Esophagus mucosa (tissue), 1 donor: Measurements from ENCODE around the gene RNASE13. TPM values are rescaled to one million over a fixed set of nuclear protein-coding genes. Genes with fewer than 3 reads are reported as not detected.

Experiments used
- ATAC-seq: fragments of 200-7000 bp; cut with Tn5 transposase; one replicate; pipeline ENCODE4 v1.9.1; 2020
- total RNA-seq: library from RNA; stranded (reverse); gene quantifications from one replicate; pipeline ENCODE4 v1.2.4, GENCODE V29; 2023
- donor health status: DM: yes; HTN: yes; CAD: no.

RNASE13 gene, protein sequence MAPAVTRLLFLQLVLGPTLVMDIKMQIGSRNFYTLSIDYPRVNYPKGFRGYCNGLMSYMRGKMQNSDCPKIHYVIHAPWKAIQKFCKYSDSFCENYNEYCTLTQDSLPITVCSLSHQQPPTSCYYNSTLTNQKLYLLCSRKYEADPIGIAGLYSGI
- not detected for total RNA-seq

DNA sequence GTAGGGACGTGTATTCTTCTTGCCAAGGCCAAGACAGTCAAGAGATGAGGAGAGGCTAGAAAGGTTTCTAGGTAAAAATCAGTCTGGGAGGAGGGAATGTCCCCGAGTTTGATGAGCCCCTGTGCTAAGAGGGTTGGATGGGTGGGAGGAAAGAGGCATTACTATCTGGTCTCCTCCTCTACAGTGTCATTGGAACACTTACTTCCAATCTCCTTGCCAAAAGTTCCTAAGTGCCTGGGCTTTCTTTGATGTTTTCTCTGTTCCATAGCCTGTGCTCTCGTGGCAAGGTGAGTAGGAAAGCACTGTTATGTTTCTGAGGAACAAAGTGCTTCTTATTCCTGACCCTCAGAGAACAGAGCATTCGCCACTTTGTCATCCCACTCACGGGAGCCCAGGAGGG is at the start of gene RNASE13:
RNASE13 (minus strand) TSS at position 101 of the 400 bp plus-strand sequence. CDS start 519 bp downstream, outside the sequence.
- no peak for ATAC-seq

DNA sequence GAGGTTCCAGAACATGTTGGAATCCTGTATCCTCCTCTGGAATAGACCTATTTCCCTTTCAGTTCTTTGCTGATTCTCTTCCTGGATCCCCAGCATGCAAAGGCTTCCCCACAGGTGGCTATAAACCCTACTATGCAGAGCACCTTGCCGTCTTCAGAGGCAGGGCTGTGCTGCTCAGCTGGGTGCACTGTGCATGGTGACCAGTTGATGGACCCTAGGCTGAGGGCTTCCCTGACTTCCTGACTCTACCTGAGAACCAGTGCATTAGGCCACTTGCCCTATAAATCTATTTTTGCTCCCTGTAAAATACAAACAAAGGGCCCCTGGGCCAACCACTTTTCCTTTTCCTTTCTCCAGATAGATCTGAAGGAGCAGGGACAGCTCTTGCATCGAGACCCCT is 49.8 kb upstream of the RNASE13 start:
- ATAC-seq = no peak

DNA sequence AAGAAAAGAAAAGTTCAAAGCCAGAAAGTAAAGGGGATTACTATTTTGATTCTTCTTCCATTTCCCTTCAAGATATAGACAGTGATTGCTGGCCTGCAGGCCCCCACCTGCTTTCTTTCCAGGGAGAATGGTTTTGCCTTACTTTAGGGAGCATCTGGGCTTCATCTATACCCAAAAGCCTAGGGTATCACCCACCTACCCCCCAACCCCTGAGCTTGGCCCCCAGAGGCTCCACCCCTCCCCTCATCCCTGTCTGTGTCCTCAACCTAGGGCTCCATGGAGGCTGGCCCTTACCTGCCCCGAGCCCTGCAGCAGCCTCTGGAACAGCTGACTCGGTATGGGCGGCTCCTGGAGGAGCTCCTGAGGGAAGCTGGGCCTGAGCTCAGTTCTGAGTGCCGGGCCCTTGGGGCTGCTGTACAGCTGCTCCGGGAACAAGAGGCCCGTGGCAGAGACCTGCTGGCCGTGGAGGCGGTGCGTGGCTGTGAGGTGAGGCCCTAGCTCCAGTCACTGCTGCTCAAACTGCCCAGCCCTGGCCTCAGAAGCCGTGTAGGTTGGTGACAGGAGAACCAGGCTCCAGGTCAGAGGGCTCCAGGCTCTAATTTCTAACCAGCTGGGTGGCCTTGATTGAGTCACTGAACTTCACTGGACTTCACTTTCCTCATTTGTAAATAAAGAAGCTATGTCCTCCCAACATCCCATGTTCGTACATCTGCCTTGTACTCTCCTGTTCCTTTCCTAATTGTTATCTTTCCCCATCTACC is 49.1 kb upstream of the RNASE13 start:
- peak; percentile 10 for ATAC-seq

DNA sequence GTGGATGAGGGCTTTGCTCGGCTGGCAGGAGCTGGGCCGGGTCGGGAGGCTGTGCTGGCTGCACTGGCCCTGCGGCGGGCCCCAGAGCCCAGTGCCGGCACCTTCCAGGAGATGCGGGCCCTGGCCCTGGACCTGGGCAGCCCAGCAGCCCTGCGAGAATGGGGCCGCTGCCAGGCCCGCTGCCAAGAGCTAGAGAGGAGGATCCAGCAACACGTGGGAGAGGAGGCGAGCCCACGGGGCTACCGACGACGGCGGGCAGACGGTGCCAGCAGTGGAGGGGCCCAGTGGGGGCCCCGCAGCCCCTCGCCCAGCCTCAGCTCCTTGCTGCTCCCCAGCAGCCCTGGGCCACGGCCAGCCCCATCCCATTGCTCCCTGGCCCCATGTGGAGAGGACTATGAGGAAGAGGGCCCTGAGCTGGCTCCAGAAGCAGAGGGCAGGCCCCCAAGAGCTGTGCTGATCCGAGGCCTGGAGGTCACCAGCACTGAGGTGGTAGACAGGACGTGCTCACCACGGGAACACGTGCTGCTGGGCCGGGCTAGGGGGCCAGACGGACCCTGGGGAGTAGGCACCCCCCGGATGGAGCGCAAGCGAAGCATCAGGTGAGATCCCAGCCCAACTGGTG is 47.0 kb upstream of the RNASE13 start:
- ATAC-seq = no peak

DNA sequence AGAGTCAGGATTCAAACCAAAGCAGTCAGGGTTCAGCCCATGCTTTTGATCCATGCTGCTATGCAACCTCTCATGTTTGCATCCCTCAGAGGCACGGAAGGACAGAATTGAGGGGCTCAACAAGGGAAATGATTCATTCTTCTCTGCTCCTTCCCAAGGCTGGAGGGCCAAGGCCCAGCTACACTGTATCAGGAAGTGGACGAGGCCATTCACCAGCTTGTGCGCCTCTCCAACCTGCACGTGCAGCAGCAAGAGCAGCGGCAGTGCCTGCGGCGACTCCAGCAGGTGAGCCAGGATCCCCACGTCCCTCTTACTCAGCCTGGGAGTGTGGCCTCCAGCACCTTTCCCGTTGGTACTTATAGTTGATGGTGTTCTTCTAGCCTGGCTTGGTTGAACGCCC is 44.1 kb upstream of the RNASE13 start:
- ATAC-seq = no peak

DNA sequence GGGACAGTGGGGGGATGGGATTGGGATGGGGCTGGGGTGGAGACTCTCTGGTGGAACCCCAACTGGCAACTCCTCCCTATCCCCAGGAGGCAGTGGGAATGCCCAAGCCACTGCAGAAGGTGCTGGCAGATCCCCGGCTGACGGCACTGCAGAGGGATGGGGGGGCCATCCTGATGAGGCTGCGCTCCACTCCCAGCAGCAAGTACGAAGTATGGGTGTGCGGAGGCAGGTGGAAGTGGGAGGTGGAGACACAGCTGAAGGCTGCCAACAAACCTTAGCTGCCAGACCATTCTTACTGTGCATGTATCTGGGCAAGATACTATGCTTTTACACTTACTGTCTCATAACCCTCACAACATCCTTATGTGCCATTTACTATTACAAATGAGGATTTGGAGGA is 43.7 kb upstream of the RNASE13 start:
- ATAC-seq = no peak

DNA sequence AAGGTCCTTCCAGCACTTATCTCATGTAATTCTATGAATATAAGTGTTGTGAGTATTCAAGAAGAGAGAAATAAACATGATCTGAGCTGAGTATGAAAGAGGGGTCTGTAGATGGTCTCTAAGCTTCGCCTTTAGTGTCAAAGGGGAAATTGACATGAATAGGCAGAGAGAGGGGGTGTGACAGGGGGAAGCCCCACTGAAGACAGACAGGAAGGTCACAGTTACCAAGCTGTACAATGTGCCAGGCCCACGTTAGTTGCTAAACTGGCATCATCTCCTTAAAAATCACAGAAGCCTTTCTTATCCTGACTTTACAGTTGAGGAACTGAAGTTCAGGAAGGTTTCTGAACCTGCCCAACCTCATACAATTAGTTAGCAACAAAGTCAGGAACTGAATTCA is 43.1 kb upstream of the RNASE13 start:
- no peak for ATAC-seq

DNA sequence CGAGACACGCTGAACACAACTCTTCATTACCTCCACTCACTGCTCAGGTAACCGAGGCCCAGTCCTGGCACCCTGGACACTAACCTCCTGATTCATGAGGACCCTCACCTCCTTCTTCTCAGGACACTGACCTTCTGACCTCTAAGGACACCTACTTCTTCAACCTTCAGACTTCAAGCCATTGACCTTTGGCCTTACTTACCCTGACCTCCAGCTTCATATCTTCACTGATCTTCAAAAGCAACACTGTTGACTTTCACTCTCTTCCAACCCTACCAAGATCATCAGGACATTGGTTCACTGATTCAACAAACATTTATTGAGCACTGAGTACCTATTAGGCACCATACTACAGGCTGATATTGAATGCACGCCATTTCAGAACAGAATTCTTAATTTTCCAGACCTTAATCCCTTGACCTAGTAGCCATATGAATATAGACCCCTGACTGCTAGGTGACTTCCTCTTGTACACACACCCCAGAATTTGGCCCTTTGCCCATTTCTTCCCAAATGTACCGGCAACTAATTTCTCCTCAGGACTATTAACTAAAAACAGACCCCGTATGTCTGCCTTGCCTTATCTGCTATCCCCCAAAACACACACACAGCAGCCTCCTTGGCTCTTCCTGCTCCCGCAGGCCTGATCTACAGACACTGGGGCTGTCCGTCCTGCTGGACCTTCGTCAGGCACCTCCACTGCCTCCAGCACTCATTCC is 41.3 kb upstream of the RNASE13 start:
- no peak for ATAC-seq

DNA sequence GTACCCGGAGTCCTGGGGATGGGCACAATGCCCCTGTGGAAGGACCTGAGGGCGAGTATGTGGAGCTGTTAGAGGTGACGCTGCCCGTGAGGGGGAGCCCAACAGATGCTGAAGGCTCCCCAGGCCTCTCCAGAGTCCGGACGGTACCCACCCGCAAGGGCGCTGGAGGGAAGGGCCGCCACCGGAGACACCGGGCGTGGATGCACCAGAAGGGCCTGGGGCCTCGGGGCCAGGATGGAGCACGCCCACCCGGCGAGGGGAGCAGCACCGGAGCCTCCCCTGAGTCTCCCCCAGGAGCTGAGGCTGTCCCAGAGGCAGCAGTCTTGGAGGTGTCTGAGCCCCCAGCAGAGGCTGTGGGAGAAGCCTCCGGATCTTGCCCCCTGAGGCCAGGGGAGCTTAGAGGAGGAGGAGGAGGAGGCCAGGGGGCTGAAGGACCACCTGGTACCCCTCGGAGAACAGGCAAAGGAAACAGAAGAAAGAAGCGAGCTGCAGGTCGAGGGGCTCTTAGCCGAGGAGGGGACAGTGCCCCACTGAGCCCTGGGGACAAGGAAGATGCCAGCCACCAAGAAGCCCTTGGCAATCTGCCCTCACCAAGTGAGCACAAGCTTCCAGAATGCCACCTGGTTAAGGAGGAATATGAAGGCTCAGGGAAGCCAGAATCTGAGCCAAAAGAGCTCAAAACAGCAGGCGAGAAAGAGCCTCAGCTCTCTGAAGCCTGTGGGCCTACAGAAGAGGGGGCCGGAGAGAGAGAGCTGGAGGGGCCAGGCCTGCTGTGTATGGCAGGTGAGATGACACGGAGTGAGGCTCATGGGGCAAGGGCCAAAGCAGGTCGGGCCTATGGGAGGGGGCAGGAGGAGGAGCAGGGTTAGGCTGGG is 40.0 kb upstream of the RNASE13 start:
- no peak for ATAC-seq

DNA sequence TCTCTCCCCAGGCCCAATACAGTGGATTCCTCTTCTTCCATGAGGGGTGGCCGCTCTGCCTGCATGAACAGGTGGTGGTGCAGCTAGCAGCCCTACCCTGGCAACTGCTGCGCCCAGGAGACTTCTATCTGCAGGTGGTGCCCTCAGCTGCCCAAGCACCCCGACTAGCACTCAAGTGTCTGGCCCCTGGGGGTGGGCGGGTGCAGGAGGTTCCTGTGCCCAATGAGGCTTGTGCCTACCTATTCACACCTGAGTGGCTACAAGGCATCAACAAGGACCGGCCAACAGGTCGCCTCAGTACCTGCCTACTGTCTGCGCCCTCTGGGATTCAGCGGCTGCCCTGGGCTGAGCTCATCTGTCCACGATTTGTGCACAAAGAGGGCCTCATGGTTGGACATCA is 39.3 kb upstream of the RNASE13 start:
- ATAC-seq = no peak

DNA sequence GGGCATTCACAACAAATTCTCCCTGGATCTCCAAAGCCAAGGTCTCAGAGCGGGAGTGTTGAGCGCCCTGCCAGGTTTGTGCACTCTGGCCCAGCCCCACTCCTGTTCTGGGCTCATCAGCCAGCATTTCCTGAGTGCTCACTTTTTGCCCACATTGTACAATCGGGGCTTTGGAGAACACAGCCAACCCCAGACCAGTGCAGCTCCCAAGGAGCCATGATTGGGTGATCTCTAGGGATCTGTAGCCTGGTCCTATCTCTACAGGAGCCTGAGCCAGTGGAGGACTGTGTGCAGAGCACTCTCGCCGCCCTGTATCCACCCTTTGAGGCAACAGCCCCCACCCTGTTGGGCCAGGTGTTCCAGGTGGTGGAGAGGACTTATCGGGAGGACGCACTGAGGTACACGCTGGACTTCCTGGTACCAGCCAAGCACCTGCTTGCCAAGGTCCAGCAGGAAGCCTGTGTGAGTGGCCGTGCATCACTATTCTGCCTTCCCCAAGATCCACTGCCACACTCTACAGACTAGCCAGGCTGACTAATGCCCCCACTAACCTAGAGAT is 38.3 kb upstream of the RNASE13 start:
- no peak for ATAC-seq

DNA sequence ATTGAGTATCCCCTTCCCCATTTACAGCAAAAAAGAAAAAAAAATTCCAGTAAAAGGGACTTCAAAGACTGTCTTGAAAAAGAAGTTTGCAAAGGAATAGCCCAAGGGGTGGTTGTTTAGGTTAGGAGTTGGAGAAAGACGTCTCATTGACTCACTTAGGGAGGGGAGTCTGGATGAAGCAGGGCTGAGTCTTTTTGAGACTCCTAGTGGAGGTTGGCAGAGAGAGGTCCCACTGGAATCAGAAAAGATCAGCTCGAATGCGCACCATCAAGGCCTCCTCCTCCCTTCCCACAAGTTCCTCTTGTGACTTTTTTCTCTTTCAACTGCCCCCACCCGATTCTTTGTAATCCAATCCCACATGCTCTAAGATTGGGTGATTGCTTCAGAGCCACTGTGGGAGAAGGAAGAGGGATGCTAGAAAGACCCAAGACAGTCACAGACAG is 37.4 kb upstream of the RNASE13 start:
- no peak for ATAC-seq

DNA sequence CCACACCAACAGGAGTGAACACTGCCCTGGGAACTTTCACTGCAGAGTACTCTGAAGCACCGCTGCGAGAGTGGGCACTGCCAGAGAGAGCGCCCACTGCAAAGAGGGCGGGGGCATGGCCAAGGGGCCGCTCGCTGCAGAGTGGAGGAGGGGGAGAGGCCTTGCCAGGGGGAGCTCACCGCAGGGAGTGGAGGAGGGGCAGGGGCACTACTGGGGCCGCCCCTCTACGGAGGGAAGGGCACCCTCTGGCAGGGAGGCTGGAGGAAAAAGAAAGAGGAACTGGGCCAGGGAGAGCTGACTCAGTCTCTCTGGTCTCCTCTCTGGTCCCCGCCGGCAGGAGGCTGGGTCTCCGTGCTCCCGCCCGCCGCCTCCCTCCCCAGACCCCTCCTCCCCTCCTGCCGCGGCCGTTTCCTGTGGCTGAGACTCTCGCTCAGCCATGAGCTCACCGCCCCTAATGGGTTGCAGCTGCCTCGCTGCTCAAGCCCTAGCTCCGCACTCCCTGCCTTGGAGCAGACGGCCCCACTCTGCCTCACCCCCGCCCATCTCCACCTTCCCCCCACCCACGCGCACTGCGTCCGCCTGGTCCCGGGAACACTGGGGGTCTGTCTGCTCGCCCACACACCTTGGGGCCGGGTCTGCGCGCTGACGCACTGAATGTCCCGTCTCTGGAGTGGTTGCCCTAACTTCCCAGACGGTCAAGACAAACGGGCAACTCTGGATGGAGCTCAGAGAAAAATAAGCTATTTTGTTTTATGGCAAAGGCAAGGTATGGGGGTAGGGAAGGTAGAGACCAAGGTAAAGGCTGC is 36.8 kb upstream of the RNASE13 start:
- peak; percentile 49 for ATAC-seq

DNA sequence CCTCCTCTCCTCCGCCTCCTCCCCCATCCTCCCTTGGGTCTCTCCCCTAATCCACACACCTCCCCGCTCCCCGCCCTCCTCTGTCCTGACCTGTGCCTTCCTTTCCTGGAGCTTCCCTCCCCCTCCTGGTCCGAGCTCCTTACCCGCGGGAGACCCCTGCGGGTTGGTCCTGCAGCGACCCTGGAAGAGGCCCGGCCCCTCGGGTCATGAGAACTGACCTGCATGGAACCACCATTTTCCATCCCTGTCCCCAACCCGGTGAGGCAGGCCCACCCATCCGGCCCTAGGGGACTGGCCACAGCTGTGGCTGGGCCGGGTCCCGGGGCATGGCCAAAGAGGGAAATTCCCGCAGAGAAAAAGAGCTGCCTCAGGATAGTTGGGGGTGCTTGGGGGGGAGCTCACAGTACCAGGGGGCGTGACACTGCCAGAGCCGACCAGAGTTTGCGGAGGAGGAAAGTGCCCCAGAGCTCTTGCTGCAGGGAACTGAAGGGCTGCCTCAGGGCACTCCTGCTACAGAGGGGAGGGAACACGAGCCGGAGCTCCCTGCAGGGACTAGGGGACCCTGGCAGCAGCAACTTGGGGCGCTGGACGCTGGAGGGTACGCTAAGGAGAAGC is 36.1 kb upstream of the RNASE13 start:
- peak; percentile 7 for ATAC-seq

DNA sequence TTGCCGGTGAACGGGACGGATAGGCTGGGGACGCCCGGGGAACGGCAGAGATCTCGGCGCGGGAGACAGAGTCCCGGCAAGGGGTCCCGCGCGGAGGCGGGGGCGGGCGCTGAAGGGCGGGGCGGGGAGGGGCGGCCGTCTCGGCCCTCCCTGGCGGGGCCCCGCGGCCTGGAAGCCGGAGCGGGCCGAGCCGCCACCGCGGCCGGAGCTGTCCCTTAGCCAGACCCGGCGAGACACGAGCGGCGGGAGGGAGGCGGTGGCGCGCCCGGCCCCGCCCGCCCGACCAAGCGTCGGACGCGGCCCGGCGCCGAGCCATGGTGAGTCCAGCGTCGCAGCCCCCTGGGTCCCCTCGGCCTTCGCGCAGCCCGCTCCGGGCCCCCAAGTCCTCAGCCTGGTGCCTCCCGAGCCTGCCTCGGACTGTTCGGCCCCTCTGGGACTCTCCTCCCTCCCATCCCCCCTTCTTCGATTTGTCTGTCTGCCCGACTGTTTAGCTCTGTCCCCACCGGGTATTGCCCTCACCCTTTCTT is 35.5 kb upstream of the RNASE13 start, which contains the start of gene ARHGEF40:
ARHGEF40 (plus strand) TSS at position 222 of the 527 bp plus-strand sequence; CDS start at position 315, 93 bp downstream.
- peak; percentile 18 for ATAC-seq

DNA sequence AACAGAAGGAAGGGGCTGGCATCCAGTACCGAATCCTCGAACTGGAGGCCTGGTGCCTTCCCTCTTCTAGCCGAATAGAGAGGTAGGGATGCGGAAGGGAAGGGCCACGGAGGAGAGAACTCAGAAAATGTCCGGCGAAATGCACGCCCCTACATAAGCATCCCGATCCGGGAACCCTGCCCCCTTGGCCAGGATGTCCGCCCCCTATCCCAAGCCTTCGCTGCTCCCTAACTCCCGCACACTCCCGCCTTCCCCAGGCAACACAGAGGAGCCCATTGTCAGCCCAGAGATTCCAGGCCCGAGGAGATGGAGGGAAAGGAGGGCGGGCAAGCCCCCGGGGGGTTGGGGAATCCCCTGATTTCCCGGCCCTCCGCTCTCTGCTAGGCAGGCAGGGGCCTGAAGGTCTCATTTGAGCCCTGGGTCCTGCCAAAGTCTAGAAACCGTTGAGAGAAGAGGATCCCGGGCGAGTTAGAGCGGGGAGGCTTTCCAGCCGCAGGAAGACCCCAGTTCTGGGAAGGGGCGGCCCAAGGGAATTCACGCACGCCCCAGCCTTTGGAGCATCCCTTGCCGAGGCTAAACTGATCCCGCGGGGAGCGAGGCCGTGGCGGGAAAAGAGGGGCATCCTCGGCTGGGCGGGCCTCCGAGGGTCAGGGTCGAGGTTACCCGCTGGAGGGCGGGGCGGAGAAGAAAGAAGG is 34.9 kb upstream of the RNASE13 start:
- ATAC-seq = no peak

DNA sequence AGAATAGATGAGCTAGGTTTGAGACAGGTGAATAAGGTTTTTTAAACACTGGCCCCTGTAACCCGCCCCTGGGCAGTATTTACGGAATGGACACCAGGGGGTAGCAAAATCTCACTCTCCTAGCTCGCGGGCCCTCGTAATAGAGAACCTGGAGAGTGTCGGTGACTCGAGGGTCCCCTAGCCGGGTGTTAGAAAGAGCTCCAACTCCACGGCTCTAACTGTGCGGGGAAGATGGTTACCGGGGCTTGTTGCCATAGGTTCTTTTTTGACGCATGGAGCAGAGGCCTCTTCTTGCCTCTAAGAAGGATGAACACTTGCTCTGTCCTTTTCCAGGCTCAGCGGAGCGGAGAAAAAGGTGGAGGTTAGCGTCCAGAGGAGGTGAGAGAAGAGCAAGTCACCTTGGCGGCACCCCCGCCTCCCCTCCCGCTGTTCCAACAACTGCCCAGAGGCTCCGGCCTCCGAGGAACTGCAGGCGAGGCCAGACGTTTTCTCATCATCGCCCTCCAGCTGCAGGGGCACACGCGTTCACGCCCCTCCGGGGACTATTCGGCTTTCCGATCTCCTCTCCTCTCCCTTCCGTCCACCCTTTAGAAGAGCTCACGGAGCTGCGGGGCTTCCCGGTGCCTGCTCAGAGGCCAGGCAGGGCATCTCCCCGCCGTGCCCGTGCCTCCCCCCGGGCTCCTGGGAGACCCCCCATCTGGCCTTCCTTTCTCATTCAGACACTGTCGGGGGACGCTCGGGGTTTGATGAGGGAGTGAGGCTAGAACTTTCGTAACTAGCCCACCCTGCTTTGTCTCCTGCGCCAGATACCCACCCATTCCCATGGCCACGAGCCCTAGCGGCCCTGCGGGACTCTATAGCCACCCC is 34.1 kb upstream of the RNASE13 start:
- ATAC-seq = peak; percentile 34

DNA sequence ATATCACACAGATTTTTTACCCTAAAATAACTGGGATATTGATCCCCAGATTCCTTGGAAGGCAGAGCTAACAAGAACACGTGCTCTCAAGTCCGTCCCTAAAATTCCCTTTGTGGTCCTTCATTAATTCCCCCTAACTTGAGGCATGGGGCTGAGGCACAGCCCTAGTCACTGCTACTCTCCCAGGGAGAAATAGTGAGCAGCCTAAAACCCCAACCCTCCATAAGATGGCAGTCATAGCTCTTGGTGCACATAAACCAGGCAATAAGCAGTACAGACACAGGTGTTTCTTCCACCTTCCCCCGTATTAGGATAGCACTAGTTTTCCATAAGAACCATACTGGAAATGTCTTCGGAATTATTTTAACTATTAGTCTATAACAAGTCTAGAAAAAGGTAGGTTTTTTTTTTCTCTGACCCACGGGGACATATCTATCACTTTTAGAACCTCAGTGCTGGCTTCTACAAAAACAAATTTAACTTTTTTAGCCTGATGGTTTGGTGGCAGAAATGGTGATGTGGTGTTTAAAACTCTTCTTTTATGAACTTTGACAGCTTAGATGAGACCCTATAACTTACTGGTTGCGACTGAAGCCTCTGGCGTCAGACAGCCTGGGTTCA is 32.4 kb upstream of the RNASE13 start:
- ATAC-seq = peak; percentile 35
